Stimulated activated effector memory CD8-positive, alpha-beta T cell treated with anti-CD3 and anti-CD28 coated beads, Interleukin-12 subunit alpha, Interleukin-12 subunit beta, amount 100 ng/mL, for 72 hours (primary cell): Measurements from ENCODE around the gene DHRS4L2.
"Not testable (repeated sequence)": the region's sequence is repeated elsewhere in the genome, so short reads cannot be mapped to it uniquely, and the experiment has no call there.

Experiments used
- ATAC-seq: fragments of 150-1000 bp; cut with Tn5 transposase; 2 replicates; pipeline ENCODE4 v1.10.0; 2021
- DNase-seq, 2 donors: peaks; one replicate each; pipeline ENCODE4 v3.0.0; 2021 to 2022; ENCODE audit warnings: low spot score in 2 of 2
- H3K27ac Mint-ChIP-seq: one replicate; pipeline ENCODE4 v1.8.0; 2022; ENCODE audit warnings: mild to moderate bottlenecking, mixed read lengths
- H3K36me3 Mint-ChIP-seq: one replicate; pipeline ENCODE4 v1.8.0; 2022; ENCODE audit warnings: mild to moderate bottlenecking, mixed read lengths
- H3K4me1 Mint-ChIP-seq: one replicate; pipeline ENCODE4 v1.8.0; 2022; ENCODE audit warnings: mixed read lengths
- H3K4me3 Mint-ChIP-seq: one replicate; pipeline ENCODE4 v1.8.0; 2022; ENCODE audit warnings: mild to moderate bottlenecking, mixed read lengths
- H3K9me3 Mint-ChIP-seq: one replicate; pipeline ENCODE4 v1.8.0; 2022; ENCODE audit warnings: mixed read lengths

The DHRS4L2 gene

GRCh38 chr14:23993042-23993441 lies 4.3 kb downstream of the DHRS4L2 start:
- not testable (repeated sequence) for H3K36me3 Mint-ChIP-seq, DNase-seq, H3K4me3 Mint-ChIP-seq, H3K27ac Mint-ChIP-seq, ATAC-seq, H3K9me3 Mint-ChIP-seq
- peaks cover 23% of the 10 kb centered on the region for H3K4me1 Mint-ChIP-seq

GRCh38 chr14:23996009-23996408 lies 7.3 kb downstream of the DHRS4L2 start:
- not testable (repeated sequence) for H3K4me1 Mint-ChIP-seq, H3K27ac Mint-ChIP-seq, DNase-seq, H3K36me3 Mint-ChIP-seq, H3K9me3 Mint-ChIP-seq, ATAC-seq, H3K4me3 Mint-ChIP-seq

GRCh38 chr14:23996825-23997224 lies 8.1 kb downstream of the DHRS4L2 start:
- not testable (repeated sequence) for H3K27ac Mint-ChIP-seq, ATAC-seq, H3K4me3 Mint-ChIP-seq, H3K36me3 Mint-ChIP-seq, H3K4me1 Mint-ChIP-seq, DNase-seq, H3K9me3 Mint-ChIP-seq

- not testable (repeated sequence) for H3K4me1 Mint-ChIP-seq, H3K27ac Mint-ChIP-seq, H3K36me3 Mint-ChIP-seq, H3K4me3 Mint-ChIP-seq, ATAC-seq, DNase-seq, H3K9me3 Mint-ChIP-seq
These were observed 10.9 kb downstream of the DHRS4L2 start for GRCh38 chr14:23999640-24000039.

GRCh38 chr14:24001078-24001477 lies 12.3 kb downstream of the DHRS4L2 start:
- ATAC-seq, H3K27ac Mint-ChIP-seq, H3K4me1 Mint-ChIP-seq, H3K4me3 Mint-ChIP-seq, DNase-seq, H3K36me3 Mint-ChIP-seq, H3K9me3 Mint-ChIP-seq: not testable (repeated sequence)

GRCh38 chr14:24001679-24002078 lies 12.9 kb downstream of the DHRS4L2 start:
- H3K4me3 Mint-ChIP-seq, ATAC-seq: not testable (repeated sequence)

GRCh38 chr14:24006471-24006816 lies 17.7 kb downstream of the DHRS4L2 start:
- ATAC-seq = peak; percentile 60
- H3K36me3 Mint-ChIP-seq, H3K9me3 Mint-ChIP-seq, DNase-seq, H3K27ac Mint-ChIP-seq: not testable (repeated sequence)
- Mint-ChIP-seq H3K4me1 (peaks cover 30% of the 10 kb centered on the region), H3K4me3 (peak overlapping the region; percentile 67)

More at GRCh38 chr14:24001679-24002078, 12.9 kb downstream of the DHRS4L2 start:
- H3K27ac Mint-ChIP-seq, H3K9me3 Mint-ChIP-seq, DNase-seq, H3K4me1 Mint-ChIP-seq, H3K36me3 Mint-ChIP-seq: not testable (repeated sequence)

GRCh38 chr14:24006817-24007652 lies 18.3 kb downstream of the DHRS4L2 start:
- DNase-seq (peak; percentile 64 to 86), ATAC-seq (peak; percentile 96)
- Mint-ChIP-seq H3K4me3 (peak overlapping the region; percentile 67), H3K4me1 (peaks cover 31% of the 10 kb centered on the region)
- not testable (repeated sequence) for H3K27ac Mint-ChIP-seq, H3K9me3 Mint-ChIP-seq, H3K36me3 Mint-ChIP-seq

GRCh38 chr14:24011051-24011450 lies 22.3 kb downstream of the DHRS4L2 start:
- no peak for DNase-seq
- ATAC-seq = no peak
- Mint-ChIP-seq H3K27ac (peak overlapping the region; percentile 43), H3K4me1 (peaks cover 31% of the 10 kb centered on the region), H3K9me3 (no peaks in the 10 kb centered on the region), H3K4me3 (peak overlapping the region; percentile 3), H3K36me3 (no peaks in the 10 kb centered on the region)

- H3K9me3 Mint-ChIP-seq, H3K36me3 Mint-ChIP-seq, ATAC-seq, H3K4me3 Mint-ChIP-seq, H3K27ac Mint-ChIP-seq, DNase-seq: not testable (repeated sequence)
- H3K4me1 Mint-ChIP-seq = peaks cover 31% of the 10 kb centered on the region
These were observed 24.1 kb downstream of the DHRS4L2 start for GRCh38 chr14:24012726-24013273.

GRCh38 chr14:24013654-24014514 lies 25.2 kb downstream of the DHRS4L2 start:
- H3K9me3 Mint-ChIP-seq = no peaks in the 10 kb centered on the region
- ATAC-seq (peak; percentile 90), DNase-seq (peak; percentile 32 to 71)
- no peak overlapping the region for H3K4me3 Mint-ChIP-seq
- no peaks in the 10 kb centered on the region for H3K36me3 Mint-ChIP-seq
- no peak overlapping the region for H3K27ac Mint-ChIP-seq
- peaks cover 21% of the 10 kb centered on the region for H3K4me1 Mint-ChIP-seq

- peak overlapping the region; percentile 32 for H3K27ac Mint-ChIP-seq
- H3K36me3 Mint-ChIP-seq, H3K4me1 Mint-ChIP-seq, ATAC-seq, H3K4me3 Mint-ChIP-seq, DNase-seq, H3K9me3 Mint-ChIP-seq: not testable (repeated sequence)
These were observed 27.0 kb downstream of the DHRS4L2 start for GRCh38 chr14:24015745-24016144.

- H3K4me3 Mint-ChIP-seq, H3K9me3 Mint-ChIP-seq, DNase-seq, H3K36me3 Mint-ChIP-seq, H3K4me1 Mint-ChIP-seq, H3K27ac Mint-ChIP-seq, ATAC-seq: not testable (repeated sequence)
These were observed 30.2 kb downstream of the DHRS4L2 start for GRCh38 chr14:24018978-24019377.

- not testable (repeated sequence) for H3K27ac Mint-ChIP-seq, H3K9me3 Mint-ChIP-seq, DNase-seq, H3K36me3 Mint-ChIP-seq, H3K4me3 Mint-ChIP-seq, H3K4me1 Mint-ChIP-seq
- ATAC-seq = peak; percentile 48
These were observed 31.2 kb downstream of the DHRS4L2 start for GRCh38 chr14:24019944-24020343.

GRCh38 chr14:24020520-24020919 lies 31.8 kb downstream of the DHRS4L2 start:
- DNase-seq, H3K9me3 Mint-ChIP-seq, H3K4me1 Mint-ChIP-seq, H3K4me3 Mint-ChIP-seq, H3K36me3 Mint-ChIP-seq, H3K27ac Mint-ChIP-seq, ATAC-seq: not testable (repeated sequence)
